ENCODE data around the gene GPR35.
"Not testable (repeated sequence)": the region's sequence is repeated elsewhere in the genome, so short reads cannot be mapped to it uniquely, and the experiment has no call there.

DNA sequence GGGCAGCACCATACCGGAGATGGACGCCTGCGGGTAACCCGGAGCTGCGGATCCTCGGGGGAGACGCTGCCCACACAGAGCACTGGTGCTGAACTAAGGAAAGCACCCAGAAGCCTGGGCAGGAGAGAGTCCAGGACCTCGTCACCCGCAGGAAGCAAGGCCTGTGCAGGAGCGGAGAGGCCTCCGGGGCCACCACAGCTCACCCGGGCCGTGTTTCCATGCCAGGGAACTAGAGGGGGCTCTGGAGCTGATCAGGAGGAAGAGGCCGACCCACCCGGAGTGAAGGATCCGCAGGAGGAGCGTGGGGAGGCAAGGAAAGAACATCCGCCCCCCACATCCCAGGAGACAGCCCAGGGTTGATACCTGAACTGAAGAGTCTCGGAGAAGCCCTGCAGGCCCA lies 53.6 kb downstream of the GPR35 start:
- TF ChIP-seq, protein P1, sequence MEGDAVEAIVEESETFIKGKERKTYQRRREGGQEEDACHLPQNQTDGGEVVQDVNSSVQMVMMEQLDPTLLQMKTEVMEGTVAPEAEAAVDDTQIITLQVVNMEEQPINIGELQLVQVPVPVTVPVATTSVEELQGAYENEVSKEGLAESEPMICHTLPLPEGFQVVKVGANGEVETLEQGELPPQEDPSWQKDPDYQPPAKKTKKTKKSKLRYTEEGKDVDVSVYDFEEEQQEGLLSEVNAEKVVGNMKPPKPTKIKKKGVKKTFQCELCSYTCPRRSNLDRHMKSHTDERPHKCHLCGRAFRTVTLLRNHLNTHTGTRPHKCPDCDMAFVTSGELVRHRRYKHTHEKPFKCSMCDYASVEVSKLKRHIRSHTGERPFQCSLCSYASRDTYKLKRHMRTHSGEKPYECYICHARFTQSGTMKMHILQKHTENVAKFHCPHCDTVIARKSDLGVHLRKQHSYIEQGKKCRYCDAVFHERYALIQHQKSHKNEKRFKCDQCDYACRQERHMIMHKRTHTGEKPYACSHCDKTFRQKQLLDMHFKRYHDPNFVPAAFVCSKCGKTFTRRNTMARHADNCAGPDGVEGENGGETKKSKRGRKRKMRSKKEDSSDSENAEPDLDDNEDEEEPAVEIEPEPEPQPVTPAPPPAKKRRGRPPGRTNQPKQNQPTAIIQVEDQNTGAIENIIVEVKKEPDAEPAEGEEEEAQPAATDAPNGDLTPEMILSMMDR (IDR thresholded peaks at IDR 0.05) = not testable (repeated sequence)
- TF ChIP-seq, protein P2, sequence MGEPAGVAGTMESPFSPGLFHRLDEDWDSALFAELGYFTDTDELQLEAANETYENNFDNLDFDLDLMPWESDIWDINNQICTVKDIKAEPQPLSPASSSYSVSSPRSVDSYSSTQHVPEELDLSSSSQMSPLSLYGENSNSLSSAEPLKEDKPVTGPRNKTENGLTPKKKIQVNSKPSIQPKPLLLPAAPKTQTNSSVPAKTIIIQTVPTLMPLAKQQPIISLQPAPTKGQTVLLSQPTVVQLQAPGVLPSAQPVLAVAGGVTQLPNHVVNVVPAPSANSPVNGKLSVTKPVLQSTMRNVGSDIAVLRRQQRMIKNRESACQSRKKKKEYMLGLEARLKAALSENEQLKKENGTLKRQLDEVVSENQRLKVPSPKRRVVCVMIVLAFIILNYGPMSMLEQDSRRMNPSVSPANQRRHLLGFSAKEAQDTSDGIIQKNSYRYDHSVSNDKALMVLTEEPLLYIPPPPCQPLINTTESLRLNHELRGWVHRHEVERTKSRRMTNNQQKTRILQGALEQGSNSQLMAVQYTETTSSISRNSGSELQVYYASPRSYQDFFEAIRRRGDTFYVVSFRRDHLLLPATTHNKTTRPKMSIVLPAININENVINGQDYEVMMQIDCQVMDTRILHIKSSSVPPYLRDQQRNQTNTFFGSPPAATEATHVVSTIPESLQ (CRISPR knock-in tag; IDR thresholded peaks at IDR 0.05) = not testable (repeated sequence)
- not testable (repeated sequence) for TF ChIP-seq IRF2 (CRISPR knock-in tag; IDR thresholded peaks at IDR 0.05; ENCODE audit: borderline replicate concordance, low read depth); ZNF138 (CRISPR knock-in tag; conservative IDR thresholded peaks at IDR 0.05); CREB1 (CRISPR knock-in tag; IDR thresholded peaks at IDR 0.05); GABPB1 (CRISPR knock-in tag; IDR thresholded peaks at IDR 0.05); JUN (CRISPR knock-in tag; IDR thresholded peaks at IDR 0.05)
- TF ChIP-seq, protein P3, sequence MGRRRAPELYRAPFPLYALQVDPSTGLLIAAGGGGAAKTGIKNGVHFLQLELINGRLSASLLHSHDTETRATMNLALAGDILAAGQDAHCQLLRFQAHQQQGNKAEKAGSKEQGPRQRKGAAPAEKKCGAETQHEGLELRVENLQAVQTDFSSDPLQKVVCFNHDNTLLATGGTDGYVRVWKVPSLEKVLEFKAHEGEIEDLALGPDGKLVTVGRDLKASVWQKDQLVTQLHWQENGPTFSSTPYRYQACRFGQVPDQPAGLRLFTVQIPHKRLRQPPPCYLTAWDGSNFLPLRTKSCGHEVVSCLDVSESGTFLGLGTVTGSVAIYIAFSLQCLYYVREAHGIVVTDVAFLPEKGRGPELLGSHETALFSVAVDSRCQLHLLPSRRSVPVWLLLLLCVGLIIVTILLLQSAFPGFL (CRISPR knock-in tag; IDR thresholded peaks at IDR 0.05; ENCODE audit: borderline replicate concordance) = not testable (repeated sequence)
- TF ChIP-seq, protein P4, sequence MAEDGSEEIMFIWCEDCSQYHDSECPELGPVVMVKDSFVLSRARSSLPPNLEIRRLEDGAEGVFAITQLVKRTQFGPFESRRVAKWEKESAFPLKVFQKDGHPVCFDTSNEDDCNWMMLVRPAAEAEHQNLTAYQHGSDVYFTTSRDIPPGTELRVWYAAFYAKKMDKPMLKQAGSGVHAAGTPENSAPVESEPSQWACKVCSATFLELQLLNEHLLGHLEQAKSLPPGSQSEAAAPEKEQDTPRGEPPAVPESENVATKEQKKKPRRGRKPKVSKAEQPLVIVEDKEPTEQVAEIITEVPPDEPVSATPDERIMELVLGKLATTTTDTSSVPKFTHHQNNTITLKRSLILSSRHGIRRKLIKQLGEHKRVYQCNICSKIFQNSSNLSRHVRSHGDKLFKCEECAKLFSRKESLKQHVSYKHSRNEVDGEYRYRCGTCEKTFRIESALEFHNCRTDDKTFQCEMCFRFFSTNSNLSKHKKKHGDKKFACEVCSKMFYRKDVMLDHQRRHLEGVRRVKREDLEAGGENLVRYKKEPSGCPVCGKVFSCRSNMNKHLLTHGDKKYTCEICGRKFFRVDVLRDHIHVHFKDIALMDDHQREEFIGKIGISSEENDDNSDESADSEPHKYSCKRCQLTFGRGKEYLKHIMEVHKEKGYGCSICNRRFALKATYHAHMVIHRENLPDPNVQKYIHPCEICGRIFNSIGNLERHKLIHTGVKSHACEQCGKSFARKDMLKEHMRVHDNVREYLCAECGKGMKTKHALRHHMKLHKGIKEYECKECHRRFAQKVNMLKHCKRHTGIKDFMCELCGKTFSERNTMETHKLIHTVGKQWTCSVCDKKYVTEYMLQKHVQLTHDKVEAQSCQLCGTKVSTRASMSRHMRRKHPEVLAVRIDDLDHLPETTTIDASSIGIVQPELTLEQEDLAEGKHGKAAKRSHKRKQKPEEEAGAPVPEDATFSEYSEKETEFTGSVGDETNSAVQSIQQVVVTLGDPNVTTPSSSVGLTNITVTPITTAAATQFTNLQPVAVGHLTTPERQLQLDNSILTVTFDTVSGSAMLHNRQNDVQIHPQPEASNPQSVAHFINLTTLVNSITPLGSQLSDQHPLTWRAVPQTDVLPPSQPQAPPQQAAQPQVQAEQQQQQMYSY (CRISPR knock-in tag; IDR thresholded peaks at IDR 0.05) = not testable (repeated sequence)
- TF ChIP-seq, protein P5, sequence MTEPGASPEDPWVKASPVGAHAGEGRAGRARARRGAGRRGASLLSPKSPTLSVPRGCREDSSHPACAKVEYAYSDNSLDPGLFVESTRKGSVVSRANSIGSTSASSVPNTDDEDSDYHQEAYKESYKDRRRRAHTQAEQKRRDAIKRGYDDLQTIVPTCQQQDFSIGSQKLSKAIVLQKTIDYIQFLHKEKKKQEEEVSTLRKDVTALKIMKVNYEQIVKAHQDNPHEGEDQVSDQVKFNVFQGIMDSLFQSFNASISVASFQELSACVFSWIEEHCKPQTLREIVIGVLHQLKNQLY (CRISPR knock-in tag; IDR thresholded peaks at IDR 0.05) = not testable (repeated sequence)
- TF ChIP-seq, protein P6, sequence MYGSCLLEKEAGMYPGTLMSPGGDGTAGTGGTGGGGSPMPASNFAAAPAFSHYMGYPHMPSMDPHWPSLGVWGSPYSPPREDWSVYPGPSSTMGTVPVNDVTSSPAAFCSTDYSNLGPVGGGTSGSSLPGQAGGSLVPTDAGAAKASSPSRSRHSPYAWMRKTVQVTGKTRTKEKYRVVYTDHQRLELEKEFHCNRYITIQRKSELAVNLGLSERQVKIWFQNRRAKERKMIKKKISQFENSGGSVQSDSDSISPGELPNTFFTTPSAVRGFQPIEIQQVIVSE (CRISPR knock-in tag; IDR thresholded peaks at IDR 0.05; ENCODE audit: borderline replicate concordance) = not testable (repeated sequence)
- TF ChIP-seq, protein P7, sequence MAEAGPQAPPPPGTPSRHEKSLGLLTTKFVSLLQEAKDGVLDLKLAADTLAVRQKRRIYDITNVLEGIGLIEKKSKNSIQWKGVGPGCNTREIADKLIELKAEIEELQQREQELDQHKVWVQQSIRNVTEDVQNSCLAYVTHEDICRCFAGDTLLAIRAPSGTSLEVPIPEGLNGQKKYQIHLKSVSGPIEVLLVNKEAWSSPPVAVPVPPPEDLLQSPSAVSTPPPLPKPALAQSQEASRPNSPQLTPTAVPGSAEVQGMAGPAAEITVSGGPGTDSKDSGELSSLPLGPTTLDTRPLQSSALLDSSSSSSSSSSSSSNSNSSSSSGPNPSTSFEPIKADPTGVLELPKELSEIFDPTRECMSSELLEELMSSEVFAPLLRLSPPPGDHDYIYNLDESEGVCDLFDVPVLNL (CRISPR knock-in tag; IDR thresholded peaks at IDR 0.05; ENCODE audit: borderline replicate concordance, low read depth) = not testable (repeated sequence)
